T-cell (primary cell): ENCODE data around the gene TLL1. TPM values are rescaled to one million over a fixed set of nuclear protein-coding genes. Genes with fewer than 3 reads are reported as not detected.

Experiments used
- ATAC-seq, 4 experiments: fragments of 200-7000 bp in 3 of 4; fragments of 150-1000 bp in 1 of 4; cut with Tn5 transposase; replicated peaks in 1 of 4; 1 replicate in 3 of 4; 2 replicates in 1 of 4; pipeline ENCODE4 v1.10.0; 2021; ENCODE audit warnings: moderate library complexity in 3 of 4, mild to moderate bottlenecking in 2 of 4, moderate number of reproducible peaks in 1 of 4
- CTCF ChIA-PET, 2 donors: fragments of 300-600 bp; sonication (Branson Sonifier 250); formaldehyde crosslinking; loops; one replicate each; lab custom pipeline; 2022; ENCODE audit warnings: antibody characterized with exemption in 2 of 2; lab: Charles Lee
- POLR2A ChIA-PET, 2 donors: fragments of 300-600 bp; sonication (Branson Sonifier 250); formaldehyde crosslinking; loops; one replicate each; lab custom pipeline; 2022; ENCODE audit warnings: antibody characterized with exemption in 2 of 2; lab: Charles Lee
- DNase-seq, 35 experiments: peaks; one replicate each; pipeline versions ENCODE4 v3.0.0 to v3.0.0-alpha.2; 2013 to 2023
- H3K27ac ChIP-seq: one replicate; pipeline ENCODE4 v1.5.1; 2013; ENCODE audit warnings: low read length
- H3K27me3 ChIP-seq, 2 experiments: replicated peaks in 1 of 2; 1 replicate in 1 of 2; 2 replicates in 1 of 2; pipeline versions ENCODE4 v1.6.1 to v1.7.0; 2013; ENCODE audit warnings: low read length in 1 of 2, mixed read lengths in 1 of 2; ENCODE audit not compliant: control insufficient read depth in 2 of 2, insufficient read depth in 2 of 2; ENCODE audit errors: extremely low read depth in 1 of 2
- H3K36me3 ChIP-seq, 2 donors: 1 replicate in 1 of 2; 2 replicates in 1 of 2; pipeline versions ENCODE4 v1.6.1 to v1.7.0; 2013; ENCODE audit warnings: low read length in 1 of 2; ENCODE audit not compliant: control insufficient read depth in 2 of 2, insufficient read depth in 1 of 2; ENCODE audit errors: extremely low read depth in 1 of 2
- H3K4me1 ChIP-seq, 2 experiments: 1 replicate in 1 of 2; 2 replicates in 1 of 2; pipeline versions ENCODE4 v1.6.1 to v1.7.0; 2013; ENCODE audit warnings: low read length in 2 of 2, mixed read lengths in 1 of 2; ENCODE audit not compliant: insufficient read depth in 2 of 2, control insufficient read depth in 1 of 2; ENCODE audit errors: extremely low read depth in 1 of 2
- H3K4me3 ChIP-seq, 2 donors: 1 replicate in 1 of 2; 2 replicates in 1 of 2; pipeline versions ENCODE4 v1.5.1 to v1.7.0; 2013; ENCODE audit warnings: mild to moderate bottlenecking in 2 of 2, low read length in 1 of 2, moderate library complexity in 1 of 2; ENCODE audit not compliant: control insufficient read depth in 1 of 2; ENCODE audit errors: extremely low read depth in 1 of 2
- H3K9me3 ChIP-seq: 2 replicates; pipeline ENCODE4 v1.7.0; 2013
- H3K27ac Mint-ChIP-seq, 2 donors: one replicate each; pipeline ENCODE4 v1.8.0; 2020 to 2021; ENCODE audit warnings: mild to moderate bottlenecking in 2 of 2, mixed read lengths in 2 of 2
- H3K27me3 Mint-ChIP-seq, 2 donors: one replicate each; pipeline ENCODE4 v1.8.0; 2021 to 2022; ENCODE audit warnings: mixed read lengths in 2 of 2
- H3K36me3 Mint-ChIP-seq: one replicate; pipeline ENCODE4 v1.8.0; 2021; ENCODE audit warnings: mixed read lengths
- H3K4me1 Mint-ChIP-seq, 3 donors: one replicate each; pipeline ENCODE4 v1.8.0; 2020 to 2022; ENCODE audit warnings: mixed read lengths in 3 of 3, mild to moderate bottlenecking in 1 of 3
- H3K4me3 Mint-ChIP-seq, 3 donors: one replicate each; pipeline ENCODE4 v1.8.0; 2020 to 2022; ENCODE audit warnings: mild to moderate bottlenecking in 3 of 3, mixed read lengths in 3 of 3, moderate library complexity in 3 of 3
- H3K9me3 Mint-ChIP-seq, 3 donors: one replicate each; pipeline ENCODE4 v1.8.0; 2020 to 2022; ENCODE audit warnings: mixed read lengths in 3 of 3
- WGBS: methylation state at CpG from one replicate; pipeline ENCODE4 v1.1.5; 2013; ENCODE audit warnings: missing lambda C conversion rate; ENCODE audit not compliant: insufficient coverage; 5-methylcytosine and 5-hydroxymethylcytosine counted together
- total RNA-seq, 35 experiments: library from RNA in 6 of 35; stranded (reverse) in 6 of 35; fragments of 120-200 nt in 1 of 35; gene quantifications; one replicate each; pipeline versions ENCODE4 v1.2.1 to v1.2.4 and lab custom pipeline; 2013 to 2026

TLL1 gene
- total RNA-seq, 5 donors from 2014 or later (not counting 1 experiment from before 2014, with no cell fraction given), result not detected

- Mint-ChIP-seq H3K27me3 (no peaks in the 10 kb centered on the region), H3K4me1 (no peaks in the 10 kb centered on the region), H3K27ac (no peak overlapping the region), H3K9me3 (peaks cover 0 to 6% (median 2%) of the 10 kb centered on the region in 3 donors), H3K4me3 (no peak overlapping the region), H3K36me3 (no peaks in the 10 kb centered on the region)
- Histone ChIP-seq H3K36me3 (no peaks in the 10 kb centered on the region), H3K4me3 (no peak overlapping the region), H3K9me3 (no peaks in the 10 kb centered on the region), H3K27me3 (no peaks in the 10 kb centered on the region), H3K27ac (no peak overlapping the region), H3K4me1 (no peaks in the 10 kb centered on the region)
- ChIA-PET CTCF (no interaction called here), POLR2A (no interaction called here)
- ATAC-seq (no peak), DNase-seq (no peak)
- WGBS, result 92% methylated on average over 5 of the region's 6 CpGs
Measured at GRCh38 chr4:166043801-166044200, 170.8 kb downstream of the TLL1 start.

DNA sequence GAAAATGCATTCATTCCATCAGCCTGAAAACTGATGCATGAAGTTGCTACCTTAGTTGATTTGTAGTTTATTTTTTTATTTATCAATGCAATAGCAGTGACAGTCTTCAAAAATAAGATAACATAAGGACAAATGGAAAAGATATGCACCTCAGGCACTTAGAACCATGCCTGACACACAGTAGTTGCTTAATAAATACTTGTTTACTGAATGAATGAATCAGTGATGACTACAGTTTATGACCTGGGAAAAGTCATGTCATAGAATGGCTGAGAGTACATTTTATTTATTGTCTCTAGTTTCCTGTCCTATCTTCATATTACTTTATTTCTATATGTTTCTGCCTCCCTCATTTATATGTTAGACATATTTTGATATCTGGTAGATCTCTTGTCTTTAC is 171.8 kb downstream of the TLL1 start:
- no peaks in the 10 kb centered on the region for H3K27me3 ChIP-seq
- no peaks in the 10 kb centered on the region for H3K36me3 Mint-ChIP-seq
- DNase-seq (no peak), ATAC-seq (no peak)
- H3K9me3 ChIP-seq, result no peaks in the 10 kb centered on the region
- H3K4me3 Mint-ChIP-seq, result no peak overlapping the region
- no peaks in the 10 kb centered on the region for H3K4me1 Mint-ChIP-seq
- H3K27ac ChIP-seq, result no peak overlapping the region
- H3K27me3 Mint-ChIP-seq, result no peaks in the 10 kb centered on the region
- no peaks in the 10 kb centered on the region for H3K36me3 ChIP-seq
- no peaks in the 10 kb centered on the region for H3K4me1 ChIP-seq
- H3K9me3 Mint-ChIP-seq, result peaks cover 0 to 6% (median 2%) of the 10 kb centered on the region in 3 donors
- CTCF ChIA-PET, result no interaction called here
- POLR2A ChIA-PET, result interaction anchor here in 1 of 2 donors (0.6 kb wide), 1 partner anchor 743 kb away, joined by 4 read pairs; no protein-coding TSS in a partner anchor
- no peak overlapping the region for H3K27ac Mint-ChIP-seq
- H3K4me3 ChIP-seq, result no peak overlapping the region

GRCh38 chr4:166045457-166045856 is 172.4 kb downstream of the TLL1 start:
- H3K4me3 ChIP-seq, result no peak overlapping the region
- POLR2A ChIA-PET, result interaction anchor here in 1 of 2 donors (0.6 kb wide), 1 partner anchor 744 kb away, joined by 4 read pairs; no protein-coding TSS in a partner anchor
- no peaks in the 10 kb centered on the region for H3K36me3 Mint-ChIP-seq
- no peak overlapping the region for H3K4me3 Mint-ChIP-seq
- CTCF ChIA-PET, result no interaction called here
- H3K27ac Mint-ChIP-seq, result no peak overlapping the region
- H3K27me3 ChIP-seq, result no peaks in the 10 kb centered on the region
- peaks cover 0 to 6% (median 2%) of the 10 kb centered on the region in 3 donors for H3K9me3 Mint-ChIP-seq
- WGBS, result 58% methylated on average over 9 of the region's 9 CpGs
- no peaks in the 10 kb centered on the region for H3K9me3 ChIP-seq
- no peaks in the 10 kb centered on the region for H3K4me1 ChIP-seq
- DNase-seq, result peak in 1 of 35 experiments; percentile 44
- H3K36me3 ChIP-seq, result no peaks in the 10 kb centered on the region
- H3K4me1 Mint-ChIP-seq, result no peaks in the 10 kb centered on the region
- no peaks in the 10 kb centered on the region for H3K27me3 Mint-ChIP-seq
- peak in 3 of 4 experiments; percentile 19 to 47 (median 27) for ATAC-seq
- no peak overlapping the region for H3K27ac ChIP-seq

DNA sequence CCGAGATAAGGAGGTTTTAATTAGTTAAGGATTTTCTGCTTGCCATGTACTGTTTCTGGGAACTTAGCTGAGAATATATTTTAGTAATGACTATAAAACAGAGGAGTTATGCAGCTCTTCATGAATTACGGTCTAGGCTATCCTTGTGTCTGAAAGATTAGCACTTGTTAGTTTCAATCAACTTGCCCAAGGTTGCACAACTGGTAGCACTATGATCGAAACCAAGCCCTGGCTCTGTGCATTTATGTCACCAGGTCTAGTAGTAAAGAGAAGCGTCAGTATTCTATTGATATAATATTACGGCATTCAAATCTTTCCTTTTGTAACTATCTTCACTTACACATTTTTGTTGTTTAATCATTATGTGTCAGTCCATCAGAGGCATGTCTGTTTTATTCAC is 176.0 kb downstream of the TLL1 start:
- POLR2A ChIA-PET, result no interaction called here

DNA sequence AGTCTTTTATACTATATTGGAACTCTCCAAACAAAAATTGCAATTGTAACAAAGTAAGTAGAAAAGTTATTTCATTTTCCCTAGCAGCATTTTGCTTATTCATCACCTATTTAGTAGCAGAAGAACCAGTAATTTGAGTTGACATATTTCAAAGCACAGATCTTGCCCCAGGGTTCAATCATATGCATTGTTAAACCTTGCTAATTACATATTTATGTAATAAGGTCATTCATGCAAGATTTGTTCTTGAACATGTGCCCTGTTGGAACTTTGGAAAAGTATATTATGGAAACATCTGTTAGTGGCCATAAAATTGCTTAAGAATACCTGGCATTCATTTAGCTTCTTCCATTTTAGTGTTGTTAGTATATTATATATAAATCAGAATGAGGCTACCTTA is 191.7 kb downstream of the TLL1 start:
- H3K9me3 ChIP-seq, result no peaks in the 10 kb centered on the region
- H3K36me3 ChIP-seq, result no peaks in the 10 kb centered on the region
- no peaks in the 10 kb centered on the region for H3K27me3 ChIP-seq
- H3K9me3 Mint-ChIP-seq, result peaks cover 0 to 3% (median 0%) of the 10 kb centered on the region in 3 donors
- no peaks in the 10 kb centered on the region for H3K4me1 Mint-ChIP-seq
- no peak overlapping the region for H3K4me3 ChIP-seq
- no peak overlapping the region for H3K4me3 Mint-ChIP-seq
- ATAC-seq (no peak), DNase-seq (no peak)
- no peaks in the 10 kb centered on the region for H3K4me1 ChIP-seq
- H3K27ac Mint-ChIP-seq, result no peak overlapping the region
- no peaks in the 10 kb centered on the region for H3K36me3 Mint-ChIP-seq
- ChIA-PET POLR2A (no interaction called here), CTCF (no interaction called here)
- no peak overlapping the region for H3K27ac ChIP-seq
- H3K27me3 Mint-ChIP-seq, result no peaks in the 10 kb centered on the region

More for the DNA sequence above, 176.0 kb downstream of the TLL1 start:
- DNase-seq (no peak), ATAC-seq (no peak)
- no peaks in the 10 kb centered on the region for H3K27me3 Mint-ChIP-seq
- no peaks in the 10 kb centered on the region for H3K36me3 Mint-ChIP-seq
- H3K4me1 Mint-ChIP-seq, result no peaks in the 10 kb centered on the region
- Histone ChIP-seq H3K27me3 (no peaks in the 10 kb centered on the region), H3K4me3 (no peak overlapping the region), H3K4me1 (no peaks in the 10 kb centered on the region), H3K36me3 (no peaks in the 10 kb centered on the region), H3K9me3 (no peaks in the 10 kb centered on the region), H3K27ac (no peak overlapping the region)
- H3K4me3 Mint-ChIP-seq, result no peak overlapping the region
- no peak overlapping the region for H3K27ac Mint-ChIP-seq
- WGBS, result 67% methylated on average over 1 of the region's 5 CpGs
- CTCF ChIA-PET, result no interaction called here
- peaks cover 0 to 7% (median 2%) of the 10 kb centered on the region in 3 donors for H3K9me3 Mint-ChIP-seq

- no peaks in the 10 kb centered on the region for H3K36me3 ChIP-seq
- Mint-ChIP-seq H3K9me3 (peaks cover 0 to 3% (median 0%) of the 10 kb centered on the region in 3 donors), H3K27me3 (no peaks in the 10 kb centered on the region), H3K27ac (no peak overlapping the region), H3K4me1 (no peaks in the 10 kb centered on the region), H3K36me3 (no peaks in the 10 kb centered on the region), H3K4me3 (no peak overlapping the region)
- no peaks in the 10 kb centered on the region for H3K9me3 ChIP-seq
- ChIA-PET CTCF (no interaction called here), POLR2A (no interaction called here)
- WGBS, result no CpG with 5 or more reads among the region's 2 CpGs
- H3K4me1 ChIP-seq, result no peaks in the 10 kb centered on the region
- H3K27me3 ChIP-seq, result no peaks in the 10 kb centered on the region
- no peak for ATAC-seq
- no peak overlapping the region for H3K4me3 ChIP-seq
- no peak overlapping the region for H3K27ac ChIP-seq
- DNase-seq, result no peak
Measured at GRCh38 chr4:166065324-166065723, 192.3 kb downstream of the TLL1 start.

DNA sequence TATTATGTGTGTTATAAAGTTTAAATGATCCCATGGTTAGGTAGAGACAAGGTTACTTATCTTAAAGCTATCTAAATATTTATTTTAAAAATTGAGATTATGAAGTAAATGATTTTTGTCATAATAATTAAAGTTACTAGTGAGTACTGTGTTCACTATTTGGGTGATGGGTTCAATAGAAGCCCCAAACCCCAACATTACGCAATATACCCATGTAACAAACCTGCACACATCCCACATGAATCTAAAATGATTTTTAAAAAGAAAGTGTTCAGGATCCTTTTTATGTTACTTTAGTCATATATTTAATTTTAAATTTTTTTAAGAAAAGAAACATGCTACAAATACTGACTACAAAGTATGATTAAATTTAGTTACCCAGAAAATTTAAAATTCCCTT is 193.9 kb downstream of the TLL1 start:
- ATAC-seq, result no peak
- WGBS, result no CpG with 5 or more reads among the region's 1 CpG

More for the DNA sequence above, 193.9 kb downstream of the TLL1 start:
- no peak for DNase-seq
- H3K4me1 ChIP-seq, result no peaks in the 10 kb centered on the region
- no peak overlapping the region for H3K27ac Mint-ChIP-seq
- no peaks in the 10 kb centered on the region for H3K4me1 Mint-ChIP-seq
- no peaks in the 10 kb centered on the region for H3K9me3 ChIP-seq
- H3K4me3 ChIP-seq, result no peak overlapping the region
- H3K9me3 Mint-ChIP-seq, result peaks cover 0 to 3% (median 0%) of the 10 kb centered on the region in 3 donors
- no peaks in the 10 kb centered on the region for H3K36me3 Mint-ChIP-seq
- H3K27me3 Mint-ChIP-seq, result no peaks in the 10 kb centered on the region
- ChIA-PET POLR2A (no interaction called here), CTCF (no interaction called here)
- H3K27ac ChIP-seq, result no peak overlapping the region
- H3K4me3 Mint-ChIP-seq, result no peak overlapping the region
- no peaks in the 10 kb centered on the region for H3K27me3 ChIP-seq
- no peaks in the 10 kb centered on the region for H3K36me3 ChIP-seq
